ENCODE results near the gene ABI3BP.

GRCh38 chr3:100717063-100717462, 276.2 kb downstream of the ABI3BP start:
- TF ChIP-seq CTCF (IDR thresholded peaks at IDR 0.05) (no peak), POLR2AphosphoS5 (IDR thresholded peaks at IDR 0.05; ENCODE audit: insufficient read depth in 1 of 2, low read depth in 1 of 2) (no peak), POLR2A (IDR thresholded peaks at IDR 0.05) (no peak)

All from vagina (tissue), 2 donors.